Endothelial cell of umbilical vein (primary cell): ENCODE results near the gene PACS1. TPM values are rescaled to one million over a fixed set of nuclear protein-coding genes. Genes with fewer than 3 reads are reported as not detected.

Experiments used
- BruUV-seq: library from RNA; stranded (reverse); fragments of 400-500 nt; replicated peaks from 2 replicates; lab custom pipeline; 2021; lab: Mats Ljungman, UMichigan
- CTCF ChIA-PET: fragments of 300-600, 350-600 bp; sonication (Branson Sonifier 250); formaldehyde crosslinking; loops from one replicate; lab custom pipeline; 2021; ENCODE audit warnings: antibody characterized with exemption, inconsistent platforms; lab: Charles Lee
- POLR2A ChIA-PET: fragments of 300-600, 350-600 bp; sonication (Branson Sonifier 250); formaldehyde crosslinking; loops from one replicate; lab custom pipeline; 2021; ENCODE audit warnings: antibody characterized with exemption, inconsistent platforms; lab: Charles Lee
- DNase-seq: peaks from one replicate; pipeline ENCODE4 v3.0.0-alpha.2; 2011; ENCODE audit warnings: low read depth, low spot score
- FAIRE-seq: peaks from 2 replicates; lab custom pipeline; 2011; peaks lifted over from hg19 to GRCh38; lab: Jason Lieb, UNC
- H2AFZ ChIP-seq: 2 replicates; pipeline ENCODE4 v1.6.0; 2012; ENCODE audit warnings: low read depth, low read length, control low read depth, inconsistent platforms
- H3K27ac ChIP-seq: 2 replicates; pipeline ENCODE4 v1.5.1; 2011; ENCODE audit warnings: low read depth, mild to moderate bottlenecking, control low read depth, low read length, moderate library complexity; ENCODE audit not compliant: insufficient read depth
- H3K27me3 ChIP-seq, 2 experiments: 2 replicates each; pipeline versions ENCODE4 v1.6.0 to v1.6.1; 2011; ENCODE audit warnings: low read length in 2 of 2, mixed read lengths in 1 of 2; ENCODE audit not compliant: control insufficient read depth in 2 of 2, insufficient read depth in 2 of 2
- H3K36me3 ChIP-seq, 2 experiments: 2 replicates in 1 of 2; 3 replicates in 1 of 2; pipeline ENCODE4 v1.5.1; 2011; ENCODE audit warnings: low read length in 2 of 2, mild to moderate bottlenecking in 1 of 2, moderate library complexity in 1 of 2; ENCODE audit not compliant: control insufficient read depth in 2 of 2, insufficient read depth in 2 of 2; ENCODE audit errors: extremely low read depth in 1 of 2
- H3K4me1 ChIP-seq: 3 replicates; pipeline ENCODE4 v1.5.1; 2011; ENCODE audit warnings: mild to moderate bottlenecking, low read length; ENCODE audit not compliant: control insufficient read depth, insufficient read depth; ENCODE audit errors: extremely low read depth
- H3K4me2 ChIP-seq: 2 replicates; pipeline ENCODE4 v1.6.1; 2011; ENCODE audit warnings: low read length, control low read depth, mixed read lengths; ENCODE audit not compliant: insufficient read depth
- H3K4me3 ChIP-seq, 3 experiments: fragments of 200-600 bp in 1 of 3; sonication (generic), shearing (Covaris generic) in 1 of 3; replicated peaks in 1 of 3; 2 replicates each; pipeline ENCODE4 v1.5.1; 2011 to 2016; ENCODE audit warnings: control low read depth in 3 of 3, low read length in 3 of 3, mild to moderate bottlenecking in 2 of 3, inconsistent platforms in 1 of 3, low read depth in 1 of 3, moderate library complexity in 1 of 3; ENCODE audit not compliant: insufficient read depth in 1 of 3
- H3K79me2 ChIP-seq: 2 replicates; pipeline ENCODE4 v1.6.0; 2012; ENCODE audit warnings: low read length, inconsistent platforms; ENCODE audit not compliant: control insufficient read depth, insufficient read depth
- H3K9ac ChIP-seq: replicated peaks from 2 replicates; pipeline ENCODE3; 2011; ENCODE audit warnings: low read length, control low read depth; ENCODE audit not compliant: insufficient read depth; ENCODE audit errors: extremely low read depth
- H3K9me1 ChIP-seq: replicated peaks from 3 replicates; pipeline ENCODE4 v1.6.0; 2011; ENCODE audit warnings: mild to moderate bottlenecking, low read length; ENCODE audit not compliant: control insufficient read depth, insufficient read depth; ENCODE audit errors: extremely low read depth
- H3K9me3 ChIP-seq: replicated peaks from 2 replicates; pipeline ENCODE4 v1.5.1; 2012; ENCODE audit warnings: low read length, inconsistent platforms; ENCODE audit not compliant: control insufficient read depth, insufficient read depth
- H4K20me1 ChIP-seq: replicated peaks from 2 replicates; pipeline ENCODE3; 2011; ENCODE audit warnings: mild to moderate bottlenecking, low read length; ENCODE audit not compliant: control insufficient read depth, insufficient read depth; ENCODE audit errors: extremely low read depth
- EZH2 ChIP-seq: IDR thresholded peaks from 2 replicates; pipeline ENCODE4 v1.6.1; 2012; ENCODE audit warnings: borderline replicate concordance, low read depth, mild to moderate bottlenecking, moderate library complexity, low read length, inconsistent platforms; ENCODE audit not compliant: severe bottlenecking
- FOS ChIP-seq: IDR thresholded peaks from 2 replicates; pipeline ENCODE4 v1.6.1; 2011; ENCODE audit warnings: mild to moderate bottlenecking, low read length, moderate library complexity, borderline replicate concordance; ENCODE audit not compliant: insufficient read depth
- GATA2 ChIP-seq: IDR thresholded peaks from 2 replicates; pipeline ENCODE4 v1.7.0; 2011; ENCODE audit warnings: low read depth, mild to moderate bottlenecking, moderate library complexity, mixed read lengths, low read length; ENCODE audit not compliant: insufficient read length, insufficient read depth
- JUN ChIP-seq: IDR thresholded peaks from 2 replicates; pipeline ENCODE4 v1.6.1; 2011; ENCODE audit warnings: borderline replicate concordance, low read depth; ENCODE audit not compliant: insufficient read length, insufficient read depth
- MYC ChIP-seq: IDR thresholded peaks from one replicate; pipeline ENCODE4 v1.6.1; 2011; ENCODE audit warnings: mild to moderate bottlenecking, low read depth, low read length
- POLR2A ChIP-seq: IDR thresholded peaks from 2 replicates; pipeline ENCODE4 v1.6.1; 2012; ENCODE audit warnings: low read depth, mild to moderate bottlenecking, control low read depth, low read length
- POLR2AphosphoS5 ChIP-seq: IDR thresholded peaks from 2 replicates; pipeline ENCODE4 v1.6.1; 2012; ENCODE audit warnings: low read depth, mild to moderate bottlenecking, control low read depth, low read length, moderate library complexity; ENCODE audit not compliant: insufficient read depth
- dilution Hi-C: fragments of 300-500 bp; cut with MboI; formaldehyde crosslinking; loops from one replicate; pipeline ENCODE4 v1.15.0; 2019; ENCODE audit warnings: low sequenced_read_pairs; ENCODE audit not compliant: extremely low pct_ligation_motif_present
- intact Hi-C: fragments of 100-400 bp; cut with micrococcal nuclease; formaldehyde crosslinking; loops from one replicate; pipeline ENCODE4 v1.10.0; 2022
- polyA plus RNA-seq, 4 experiments: library from polyadenylated mRNA; depleted of rRNA in 3 of 4; stranded (reverse) in 3 of 4; unstranded in 1 of 4; fragments of >200 nt; gene quantifications; 2 replicates each; pipeline versions ENCODE4 v1.2.1 to v1.2.3, GENCODE V29; 2011 to 2012; ENCODE audit warnings: missing spikeins in 1 of 4
- total RNA-seq: library from RNA; stranded (reverse); gene quantifications from 2 replicates; pipeline ENCODE4 v1.2.3, GENCODE V29; 2021
- TF ChIP-seq, protein P1 (sequence below), 2 donors: IDR thresholded peaks; 1 replicate in 1 of 2; 2 replicates in 1 of 2; pipeline ENCODE4 v1.5.1; 2011; ENCODE audit warnings: low read length in 2 of 2, mild to moderate bottlenecking in 2 of 2, moderate library complexity in 2 of 2, control low read depth in 1 of 2, inconsistent platforms in 1 of 2, low read depth in 1 of 2; ENCODE audit not compliant: insufficient read depth in 1 of 2; ENCODE audit errors: extremely low read depth in 1 of 2
- TF ChIP-seq, protein P2 (sequence below): IDR thresholded peaks from 2 replicates; pipeline ENCODE4 v1.6.1; 2011; ENCODE audit not compliant: insufficient read depth, insufficient read length

The PACS1 gene
- total and polyA plus RNA-seq, 2 donors (not counting 3 experiments of a cell fraction or from before 2014, with no cell fraction given): 26.4 to 64.4 TPM

DNA sequence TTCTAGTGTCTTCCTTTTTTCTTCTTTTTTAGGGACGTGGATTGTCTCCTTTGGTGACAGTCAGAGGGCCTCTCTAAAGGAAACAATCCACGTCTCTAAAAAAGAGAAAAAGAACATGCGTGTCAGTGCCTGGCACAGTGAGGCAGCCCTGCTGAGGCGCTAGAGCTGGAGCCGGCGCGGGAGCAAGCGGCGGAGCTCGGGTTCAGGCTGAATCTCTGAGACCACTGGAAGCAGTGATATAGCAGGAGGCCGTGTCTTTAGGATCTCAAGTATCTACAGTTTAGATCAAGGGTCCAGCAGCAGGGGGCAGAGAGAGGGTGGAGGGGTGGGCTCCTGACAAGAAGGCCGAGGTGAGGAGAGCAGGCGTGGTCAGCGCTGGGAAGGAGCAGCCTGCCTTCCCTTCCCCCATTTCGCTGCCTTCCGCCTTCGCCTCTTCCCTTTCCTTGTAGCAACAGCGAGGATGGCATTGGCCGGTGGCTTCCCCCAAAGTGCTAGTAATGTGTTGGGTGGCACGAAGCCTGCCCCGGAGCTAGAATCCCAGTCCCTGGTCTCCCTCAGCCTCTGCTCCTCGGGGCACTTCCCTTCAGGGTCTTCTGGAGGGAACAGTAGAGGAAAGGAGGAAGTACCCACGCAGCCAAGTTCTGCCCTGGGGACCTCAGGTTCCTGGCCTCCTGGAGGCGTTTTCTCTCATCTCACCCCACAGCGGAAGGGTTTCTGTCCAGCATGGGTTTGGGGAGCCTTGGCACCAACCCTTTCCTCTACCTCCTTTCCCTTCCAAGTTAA is 170.1 kb downstream of the PACS1 start:
- Histone ChIP-seq H2AFZ (no peak overlapping the region), H3K9me1 (no peaks in the 10 kb centered on the region), H4K20me1 (no peaks in the 10 kb centered on the region), H3K36me3 (peaks cover 0 to 43% of the 10 kb centered on the region in 2 experiments), H3K4me1 (no peaks in the 10 kb centered on the region), H3K4me2 (no peak overlapping the region), H3K9ac (no peak overlapping the region), H3K9me3 (no peaks in the 10 kb centered on the region), H3K4me3 (no peak overlapping the region), H3K27ac (no peak overlapping the region), H3K79me2 (no peaks in the 10 kb centered on the region), H3K27me3 (no peaks in the 10 kb centered on the region)
- dilution Hi-C loops: no loop called here
- intact Hi-C loops: no loop called here
- FAIRE-seq (no peak), DNase-seq (no peak)
- no TSS peak for BruUV-seq
- CTCF ChIA-PET: interaction anchor here (1.1 to 1.7 kb wide), 3 partner anchors 18 to 146 kb away, joined by 3 to 5 read pairs (median 3); no protein-coding TSS in a partner anchor
- POLR2A ChIA-PET: no interaction called here
- no peak for TF ChIP-seq FOS
- TF ChIP-seq, protein P1, sequence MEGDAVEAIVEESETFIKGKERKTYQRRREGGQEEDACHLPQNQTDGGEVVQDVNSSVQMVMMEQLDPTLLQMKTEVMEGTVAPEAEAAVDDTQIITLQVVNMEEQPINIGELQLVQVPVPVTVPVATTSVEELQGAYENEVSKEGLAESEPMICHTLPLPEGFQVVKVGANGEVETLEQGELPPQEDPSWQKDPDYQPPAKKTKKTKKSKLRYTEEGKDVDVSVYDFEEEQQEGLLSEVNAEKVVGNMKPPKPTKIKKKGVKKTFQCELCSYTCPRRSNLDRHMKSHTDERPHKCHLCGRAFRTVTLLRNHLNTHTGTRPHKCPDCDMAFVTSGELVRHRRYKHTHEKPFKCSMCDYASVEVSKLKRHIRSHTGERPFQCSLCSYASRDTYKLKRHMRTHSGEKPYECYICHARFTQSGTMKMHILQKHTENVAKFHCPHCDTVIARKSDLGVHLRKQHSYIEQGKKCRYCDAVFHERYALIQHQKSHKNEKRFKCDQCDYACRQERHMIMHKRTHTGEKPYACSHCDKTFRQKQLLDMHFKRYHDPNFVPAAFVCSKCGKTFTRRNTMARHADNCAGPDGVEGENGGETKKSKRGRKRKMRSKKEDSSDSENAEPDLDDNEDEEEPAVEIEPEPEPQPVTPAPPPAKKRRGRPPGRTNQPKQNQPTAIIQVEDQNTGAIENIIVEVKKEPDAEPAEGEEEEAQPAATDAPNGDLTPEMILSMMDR (IDR thresholded peaks at IDR 0.05; ENCODE audit: extremely low read depth in 1 of 2, insufficient read depth in 1 of 2, low read depth in 1 of 2, low read length in 2 of 2): no peak
- TF ChIP-seq, protein P2, sequence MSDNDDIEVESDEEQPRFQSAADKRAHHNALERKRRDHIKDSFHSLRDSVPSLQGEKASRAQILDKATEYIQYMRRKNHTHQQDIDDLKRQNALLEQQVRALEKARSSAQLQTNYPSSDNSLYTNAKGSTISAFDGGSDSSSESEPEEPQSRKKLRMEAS: no peak
- no peak for TF ChIP-seq EZH2
- no peak for TF ChIP-seq JUN
- no peak for TF ChIP-seq GATA2
- no peak for TF ChIP-seq MYC
- no peak for TF ChIP-seq POLR2A
- no peak for TF ChIP-seq POLR2AphosphoS5
